PC-3 (cell line): ENCODE measurements around the gene STAT3. TPM values are rescaled to one million over a fixed set of nuclear protein-coding genes. Genes with fewer than 3 reads are reported as not detected.

Experiments used
- ATAC-seq: fragments of 200-7000 bp; cut with Tn5 transposase; 2 replicates; pipeline ENCODE4 v1.9.1; 2020; ENCODE audit warnings: mild to moderate bottlenecking, moderate library complexity
- BruUV-seq: library from RNA; stranded (reverse); fragments of 400-500 nt; replicated peaks from 2 replicates; lab custom pipeline; 2021; lab: Mats Ljungman, UMichigan
- CTCF ChIA-PET: fragments of 300-600 bp; sonication (Branson Sonifier 250); formaldehyde crosslinking; loops from one replicate; lab custom pipeline; 2022; ENCODE audit warnings: antibody characterized with exemption; lab: Charles Lee
- POLR2A ChIA-PET: fragments of 300-600 bp; sonication (Branson Sonifier 250); formaldehyde crosslinking; loops from one replicate; lab custom pipeline; 2022; ENCODE audit warnings: antibody characterized with exemption; ENCODE audit not compliant: unreplicated experiment; lab: Charles Lee
- DNase-seq: peaks from one replicate; pipeline ENCODE4 v3.0.0-alpha.2; 2015
- H2AFZ ChIP-seq: fragments of 300-600 bp; sonication (generic); 2 replicates; pipeline ENCODE4 v1.6.0; 2016; ENCODE audit warnings: antibody characterized with exemption, low read length
- H3F3A ChIP-seq: fragments of 300-600 bp; sonication (generic); one replicate; pipeline ENCODE4 v1.6.0; 2017; ENCODE audit warnings: antibody characterized with exemption, low read length, control low read depth, mild to moderate bottlenecking; ENCODE audit not compliant: unreplicated experiment
- H3K27ac ChIP-seq: fragments of 300-600 bp; sonication (generic); 2 replicates; pipeline ENCODE4 v1.5.1; 2016; ENCODE audit warnings: mild to moderate bottlenecking, low read length
- H3K27me3 ChIP-seq: fragments of 300-600 bp; sonication (generic); 2 replicates; pipeline ENCODE4 v1.6.1; 2016; ENCODE audit warnings: low read length, mixed read lengths
- H3K36me3 ChIP-seq: fragments of 300-600 bp; sonication (generic); 2 replicates; pipeline ENCODE4 v1.6.1; 2016; ENCODE audit warnings: low read depth, mixed run types, low read length, mixed read lengths
- H3K4me1 ChIP-seq: fragments of 300-600 bp; sonication (generic); 2 replicates; pipeline ENCODE4 v1.5.1; 2016; ENCODE audit warnings: low read length; ENCODE audit not compliant: insufficient read depth
- H3K4me2 ChIP-seq: fragments of 300-600 bp; sonication (generic); 2 replicates; pipeline ENCODE4 v1.6.0; 2016; ENCODE audit warnings: low read length
- H3K4me3 ChIP-seq: fragments of 300-600 bp; sonication (generic); 2 replicates; pipeline ENCODE4 v1.5.1; 2016; ENCODE audit warnings: mild to moderate bottlenecking, low read length, mixed read lengths
- H3K79me2 ChIP-seq: fragments of 300-600 bp; sonication (generic); 2 replicates; pipeline ENCODE4 v1.6.1; 2017; ENCODE audit warnings: low read length, mixed read lengths
- H3K9ac ChIP-seq: fragments of 300-600 bp; sonication (generic); 2 replicates; pipeline ENCODE4 v1.6.0; 2016; ENCODE audit warnings: mild to moderate bottlenecking, low read length
- H3K9me2 ChIP-seq: fragments of 300-600 bp; sonication (generic); replicated peaks from 2 replicates; pipeline ENCODE4 v1.6.1; 2016; ENCODE audit warnings: mixed run types, low read length, mixed read lengths
- H3K9me3 ChIP-seq: fragments of 300-600 bp; sonication (generic); 2 replicates; pipeline ENCODE4 v1.6.1; 2016; ENCODE audit warnings: low read length, mixed read lengths
- H4K20me1 ChIP-seq: fragments of 300-600 bp; sonication (generic); 2 replicates; pipeline ENCODE4 v1.6.1; 2016; ENCODE audit warnings: low read length, mixed read lengths
- CTCF ChIP-seq: fragments of 300-600 bp; sonication (generic); conservative IDR thresholded peaks from 2 replicates; pipeline ENCODE4 v1.5.1; 2017; ENCODE audit warnings: antibody characterized with exemption, low read depth, mild to moderate bottlenecking, low read length
- EZH2 ChIP-seq: fragments of 300-600 bp; sonication (generic); IDR thresholded peaks from one replicate; pipeline ENCODE4 v1.6.1; 2017; ENCODE audit warnings: antibody characterized with exemption, mild to moderate bottlenecking, low read length; ENCODE audit not compliant: unreplicated experiment
- EZH2phosphoT487 ChIP-seq: fragments of 300-600 bp; sonication (generic); IDR thresholded peaks from 2 replicates; pipeline ENCODE4 v1.6.1; 2018; ENCODE audit warnings: mild to moderate bottlenecking, antibody characterized with exemption, low read length, borderline replicate concordance
- intact Hi-C: fragments of 100-400 bp; cut with micrococcal nuclease; formaldehyde crosslinking; loops from 2 replicates; pipeline ENCODE4 v1.9.0; 2023
- total RNA-seq: library from RNA; depleted of rRNA; stranded (reverse); fragments of >200 nt; gene quantifications from 2 replicates; pipeline ENCODE4 v1.2.3, GENCODE V29; 2014

The STAT3 gene
- total RNA-seq, 1 experiment from 2014 or later, result not detected

- no TSS peak for BruUV-seq
- intact Hi-C loops, result no loop called here
- CTCF ChIA-PET, result no interaction called here
- DNase-seq (no peak), ATAC-seq (no peak)
- no peaks in the 10 kb centered on the region for H4K20me1 ChIP-seq
- H3K27ac ChIP-seq, result no peak overlapping the region
- H3K27me3 ChIP-seq, result no peaks in the 10 kb centered on the region
- TF ChIP-seq EZH2phosphoT487, result no peak
- no peak for TF ChIP-seq CTCF
- TF ChIP-seq EZH2, result no peak
- H3K9me3 ChIP-seq, result no peaks in the 10 kb centered on the region
- H3K79me2 ChIP-seq, result no peaks in the 10 kb centered on the region
- no peaks in the 10 kb centered on the region for H3K4me1 ChIP-seq
- no peak overlapping the region for H2AFZ ChIP-seq
- POLR2A ChIA-PET, result no interaction called here
- no peaks in the 10 kb centered on the region for H3F3A ChIP-seq
- no peaks in the 10 kb centered on the region for H3K36me3 ChIP-seq
- H3K4me2 ChIP-seq, result no peak overlapping the region
- no peak overlapping the region for H3K4me3 ChIP-seq
- no peaks in the 10 kb centered on the region for H3K9me2 ChIP-seq
- no peak overlapping the region for H3K9ac ChIP-seq
Observed at GRCh38 chr17:42341568-42341967, 46.7 kb downstream of the STAT3 start.

GRCh38 chr17:42340691-42341127, 47.5 kb downstream of the STAT3 start:
- no peaks in the 10 kb centered on the region for H3F3A ChIP-seq
- no TSS peak for BruUV-seq
- DNase-seq, result no peak
- no peaks in the 10 kb centered on the region for H3K9me2 ChIP-seq
- CTCF ChIA-PET, result no interaction called here
- H3K27ac ChIP-seq, result no peak overlapping the region
- H3K9me3 ChIP-seq, result no peaks in the 10 kb centered on the region
- ATAC-seq, result no peak
- H3K79me2 ChIP-seq, result no peaks in the 10 kb centered on the region
- no peak for TF ChIP-seq CTCF
- no peak for TF ChIP-seq EZH2
- no peak for TF ChIP-seq EZH2phosphoT487
- no peak overlapping the region for H3K4me2 ChIP-seq
- H3K36me3 ChIP-seq, result no peaks in the 10 kb centered on the region
- no peak overlapping the region for H2AFZ ChIP-seq
- H3K9ac ChIP-seq, result no peak overlapping the region
- H3K4me3 ChIP-seq, result no peak overlapping the region
- no peaks in the 10 kb centered on the region for H3K4me1 ChIP-seq
- intact Hi-C loops, result no loop called here
- POLR2A ChIA-PET, result no interaction called here
- no peaks in the 10 kb centered on the region for H3K27me3 ChIP-seq
- H4K20me1 ChIP-seq, result no peaks in the 10 kb centered on the region

GRCh38 chr17:42339221-42339620, 49.0 kb downstream of the STAT3 start:
- Histone ChIP-seq H3K27ac (no peak overlapping the region), H3K27me3 (no peaks in the 10 kb centered on the region), H3F3A (no peaks in the 10 kb centered on the region), H3K9ac (no peak overlapping the region), H2AFZ (no peak overlapping the region), H3K4me1 (no peaks in the 10 kb centered on the region), H4K20me1 (no peaks in the 10 kb centered on the region), H3K4me3 (no peak overlapping the region), H3K79me2 (no peaks in the 10 kb centered on the region), H3K9me3 (no peaks in the 10 kb centered on the region), H3K4me2 (no peak overlapping the region), H3K9me2 (no peaks in the 10 kb centered on the region), H3K36me3 (no peaks in the 10 kb centered on the region)
- intact Hi-C loops, result no loop called here
- ATAC-seq, result no peak
- TF ChIP-seq EZH2phosphoT487, result no peak
- no peak for TF ChIP-seq CTCF
- TF ChIP-seq EZH2, result no peak
- ChIA-PET POLR2A (no interaction called here), CTCF (no interaction called here)
- BruUV-seq, result no TSS peak
- DNase-seq, result no peak
